Measurements from ENCODE around the gene KCTD10.

GRCh38 chr12:109446869-109447268 lies 30.2 kb downstream of the KCTD10 start:
- no peak for TF ChIP-seq CTCF (IDR thresholded peaks at IDR 0.05)
- no peak for TF ChIP-seq POLR2A (IDR thresholded peaks at IDR 0.05)

All from uterus (tissue), 2 donors.